ENCODE measurements around the gene GLCE.
A peak's percentile ranks its signal among the peaks of the same experiment; 100 is the strongest.

GLCE gene

DNA sequence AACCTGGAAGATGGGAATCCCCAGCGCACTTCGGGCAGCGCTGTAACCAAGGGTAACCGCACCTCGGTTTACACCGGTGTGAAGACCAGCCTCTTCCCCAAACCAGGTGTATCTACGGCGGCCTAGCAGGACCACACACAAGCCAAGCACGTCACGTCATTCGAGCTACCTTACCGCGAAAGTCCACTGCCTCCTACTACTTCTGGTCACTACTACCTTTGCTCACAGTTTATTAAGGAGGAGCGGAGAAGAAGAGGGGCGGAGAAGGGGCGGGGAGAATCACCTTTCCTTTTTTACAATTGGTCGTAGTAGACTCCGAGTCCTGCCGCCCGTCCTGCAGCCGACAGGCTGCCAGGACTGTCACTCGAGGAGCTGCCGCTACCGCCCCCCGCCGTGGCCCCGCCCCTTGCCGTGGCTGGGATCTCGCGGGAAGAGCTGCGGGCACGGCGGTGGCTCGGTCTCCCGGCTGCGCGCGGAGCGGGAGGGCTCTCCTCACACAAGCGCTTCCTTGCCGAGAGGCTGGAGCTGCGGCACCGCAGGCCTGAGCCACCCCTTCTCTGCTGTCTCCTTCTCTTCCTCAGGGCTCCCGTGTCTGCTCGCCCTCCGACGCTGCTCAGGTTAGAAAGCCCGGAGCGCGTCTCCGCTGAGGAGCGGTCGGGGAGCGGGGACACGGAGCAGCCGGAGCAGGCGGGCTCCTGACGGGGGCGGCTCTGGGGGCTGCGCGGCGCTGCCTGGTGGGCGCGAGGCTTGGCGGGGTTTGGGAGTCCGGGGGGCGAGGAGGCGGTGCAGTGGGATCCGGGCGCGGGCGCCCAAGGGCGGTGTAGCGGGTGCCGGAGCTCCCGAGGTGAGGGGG, at the start of gene GLCE:
TSS of gene GLCE (plus strand) at position 495 of the 853 bp plus-strand sequence. CDS start 95,172 bp downstream, outside the sequence.
- peak; percentile 97 to 99 (median 98) for DNase-seq

- DNase-seq: no peak
These were observed 46.0 kb upstream of the GLCE start for GRCh38 chr15:69114331-69114928.

DNA sequence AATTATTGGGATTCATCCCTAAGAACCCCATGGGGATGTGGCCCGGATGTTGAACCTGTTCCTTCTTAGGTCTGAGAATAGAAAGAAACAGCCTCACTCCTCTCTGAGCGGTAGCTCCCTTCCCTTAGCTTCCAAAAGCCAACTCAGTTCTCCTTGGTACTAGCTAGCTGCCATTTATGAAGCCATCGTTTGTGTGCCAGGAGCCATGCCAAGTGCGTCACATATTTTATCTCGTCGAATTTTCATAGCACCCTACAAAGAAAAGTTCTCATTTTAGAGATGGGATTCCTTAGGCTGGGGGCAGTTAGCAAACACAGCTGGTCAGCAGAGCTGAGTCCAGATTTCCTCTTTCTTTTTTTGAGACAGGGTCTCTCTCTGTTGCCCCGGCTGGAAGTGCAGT, 45.4 kb upstream of the GLCE start:
- no peak for DNase-seq

GRCh38 chr15:69116391-69116790, 44.0 kb upstream of the GLCE start:
- DNase-seq: no peak

- DNase-seq: no peak
These were observed 43.0 kb upstream of the GLCE start for GRCh38 chr15:69117431-69117871.

DNA sequence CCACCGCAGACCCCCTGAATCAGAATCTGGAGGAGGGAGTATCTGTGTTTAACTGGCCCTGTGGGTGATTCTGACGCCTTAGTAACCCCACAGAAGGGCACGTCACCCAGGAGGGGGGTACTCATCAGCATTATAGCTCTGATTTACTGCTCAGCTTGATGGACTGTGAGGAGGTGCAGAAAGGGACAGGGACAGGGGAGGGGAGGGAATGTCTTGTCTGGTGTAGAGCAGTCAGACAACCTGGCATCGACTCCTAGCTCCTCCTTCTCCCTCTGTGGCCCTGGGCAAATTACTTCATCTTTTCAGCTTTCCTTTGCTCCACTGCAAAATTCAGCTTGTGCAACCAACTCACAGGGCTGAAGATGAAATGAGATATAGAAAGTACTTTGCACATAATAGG, 42.3 kb upstream of the GLCE start:
- no peak for DNase-seq

- no peak for DNase-seq
These were observed 41.4 kb upstream of the GLCE start for GRCh38 chr15:69119001-69119400.

GRCh38 chr15:69119683-69120395, 40.6 kb upstream of the GLCE start:
- DNase-seq: no peak

DNA sequence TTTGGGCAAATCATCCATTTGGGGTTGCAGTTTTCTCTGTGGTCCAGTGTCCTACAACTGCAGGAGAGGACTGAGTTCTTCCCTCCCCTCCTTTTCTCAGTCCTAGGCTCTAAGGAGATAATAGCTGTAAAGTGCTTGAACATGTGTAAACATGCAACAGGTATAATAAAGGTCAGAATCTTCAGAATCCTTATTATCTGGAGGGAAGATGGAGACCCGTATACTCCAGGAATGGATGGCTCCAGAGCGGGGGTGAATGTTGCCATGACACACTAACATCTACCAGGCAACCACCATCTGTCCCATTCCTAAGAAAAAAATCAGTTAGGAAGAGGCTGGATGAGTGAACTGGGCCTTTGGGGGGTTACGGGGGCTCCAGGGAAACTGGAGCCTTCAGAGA, 39.7 kb upstream of the GLCE start:
- no peak for DNase-seq

GRCh38 chr15:69121198-69121828, 39.1 kb upstream of the GLCE start:
- DNase-seq: no peak

DNA sequence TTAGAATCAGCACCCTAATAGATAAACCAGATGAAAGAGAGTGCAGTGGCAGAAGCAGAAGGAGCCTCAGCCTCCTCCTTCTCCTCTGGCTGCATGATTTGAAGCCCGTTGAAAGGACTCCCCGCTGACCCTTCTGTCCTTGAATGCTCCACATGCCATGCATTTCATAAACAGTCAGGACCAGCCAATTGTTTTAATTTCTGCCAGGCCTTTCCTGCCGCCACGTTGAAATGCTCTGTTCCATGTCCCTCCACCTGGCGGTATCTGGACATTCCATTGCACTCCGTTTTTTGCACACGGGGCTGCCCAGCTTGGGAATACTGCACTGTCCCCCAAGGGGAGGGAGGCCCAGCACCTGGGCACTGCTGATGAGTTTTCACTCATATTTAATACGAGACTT, 35.2 kb upstream of the GLCE start:
- DNase-seq: no peak

GRCh38 chr15:69126054-69126469, 34.4 kb upstream of the GLCE start:
- peak; percentile 29 to 57 (median 39) for DNase-seq

GRCh38 chr15:69127306-69127705, 33.1 kb upstream of the GLCE start:
- DNase-seq: no peak

- DNase-seq: peak; percentile 24 to 50 (median 29)
These were observed 31.6 kb upstream of the GLCE start for GRCh38 chr15:69128667-69129311.

DNA sequence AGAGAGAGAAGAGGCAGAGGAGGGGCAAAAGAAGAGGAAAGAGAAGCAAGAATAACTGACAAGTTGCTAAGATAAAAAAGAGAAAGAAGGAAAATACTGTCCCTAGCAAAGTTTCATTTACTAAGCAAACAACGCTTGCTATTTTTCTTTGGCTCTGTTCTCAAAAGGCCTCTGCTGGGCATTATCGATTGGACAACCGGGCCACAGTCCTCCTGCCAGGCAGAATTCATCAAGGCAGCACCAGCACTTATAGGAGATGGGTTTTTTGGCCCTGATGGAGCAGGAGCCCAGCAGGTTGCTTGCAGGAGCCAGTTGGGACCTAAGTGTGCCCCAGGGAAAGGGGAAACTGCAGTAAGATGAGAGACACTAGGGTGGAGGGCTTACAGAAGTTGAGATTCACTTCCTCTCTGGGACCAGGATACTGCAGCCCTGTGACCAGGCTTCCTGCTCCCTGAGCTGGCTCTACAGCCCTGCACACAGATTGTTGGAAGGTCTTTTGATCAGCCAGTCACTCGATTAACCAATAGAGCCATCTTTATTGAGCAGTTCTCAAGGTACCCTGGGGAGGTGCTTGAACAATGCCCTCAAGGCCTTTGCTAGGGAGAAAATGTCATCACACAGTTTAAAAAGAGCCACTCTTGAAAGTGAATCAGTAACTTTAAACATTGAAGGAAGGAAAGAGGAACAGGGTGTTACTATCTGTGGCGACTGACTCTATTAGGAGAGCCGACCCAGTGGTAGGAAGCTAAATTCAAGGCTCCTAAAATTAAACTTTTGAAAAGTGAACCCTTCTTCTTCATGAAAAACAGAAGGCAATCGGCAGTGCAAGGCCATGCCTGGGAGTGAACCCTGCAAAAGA, 28.8 kb upstream of the GLCE start:
- peak; percentile 57 to 70 (median 64) for DNase-seq

GRCh38 chr15:69132430-69132829, 28.0 kb upstream of the GLCE start:
- DNase-seq: no peak

DNA sequence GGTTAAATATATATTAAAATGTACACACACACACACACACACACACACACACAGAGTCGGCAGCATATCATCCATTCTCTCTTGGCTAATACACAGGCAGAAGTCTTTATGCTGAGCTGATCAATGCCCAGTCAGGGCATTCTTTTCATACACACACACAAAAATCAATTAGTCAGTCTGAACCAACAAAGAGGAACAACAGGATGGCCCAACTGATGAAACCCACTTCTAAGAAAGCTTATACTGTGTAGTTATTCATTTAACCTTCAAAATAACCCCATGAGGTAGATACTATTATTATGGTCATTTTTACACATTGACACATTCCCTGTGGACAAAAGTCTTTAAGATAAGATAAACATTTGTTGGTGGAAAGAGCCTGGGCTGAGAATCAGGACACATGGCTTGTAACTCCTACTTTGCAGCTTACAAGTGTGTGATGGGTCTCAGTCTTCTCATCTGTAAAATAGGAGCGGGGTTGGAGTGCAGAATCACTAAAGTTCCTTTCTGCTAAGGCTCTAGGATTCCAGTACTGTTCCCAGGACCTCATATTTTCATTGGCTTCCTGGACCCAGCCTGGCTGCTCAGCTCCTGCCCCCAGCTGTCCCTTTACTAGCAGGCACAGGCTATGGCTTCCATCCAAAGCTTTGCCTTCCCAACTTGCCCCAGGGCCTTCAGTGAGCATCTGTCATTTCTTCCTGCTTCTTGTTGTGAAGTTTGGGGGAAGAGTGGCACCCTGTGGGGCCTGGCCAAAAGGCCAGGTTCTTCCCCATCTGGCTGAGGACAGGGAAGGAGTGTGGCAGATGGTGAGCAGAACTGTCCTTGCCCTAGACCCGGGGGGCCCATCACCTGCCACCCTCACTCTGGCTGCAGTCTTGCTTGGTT, 27.2 kb upstream of the GLCE start:
- peak; percentile 33 to 57 (median 46) for DNase-seq

GRCh38 chr15:69133862-69134519, 26.4 kb upstream of the GLCE start:
- DNase-seq: no peak

GRCh38 chr15:69134791-69135190, 25.6 kb upstream of the GLCE start:
- peak; percentile 43 to 66 (median 57) for DNase-seq

GRCh38 chr15:69135499-69135898, 24.9 kb upstream of the GLCE start:
- DNase-seq: no peak
